Stimulated activated naive CD8-positive, alpha-beta T cell treated with anti-CD3 and anti-CD28 coated beads, Interleukin-15, Interleukin-2, amounts not matched to agents 100 ng/mL and 50 ng/mL, for 24 hours (primary cell): ENCODE data around the gene BAG2.
A peak's percentile ranks its signal among the peaks of the same experiment; 100 is the strongest.

Experiments used
- H3K27ac Mint-ChIP-seq: one replicate; pipeline ENCODE4 v1.8.0; 2021; ENCODE audit warnings: mild to moderate bottlenecking, mixed read lengths
- H3K27me3 Mint-ChIP-seq: one replicate; pipeline ENCODE4 v1.8.0; 2021; ENCODE audit warnings: mixed read lengths
- H3K36me3 Mint-ChIP-seq: one replicate; pipeline ENCODE4 v1.8.0; 2021; ENCODE audit warnings: low read depth, mixed read lengths
- H3K4me1 Mint-ChIP-seq: one replicate; pipeline ENCODE4 v1.8.0; 2021; ENCODE audit warnings: low read depth, mixed read lengths
- H3K4me3 Mint-ChIP-seq: one replicate; pipeline ENCODE4 v1.8.0; 2021; ENCODE audit warnings: mild to moderate bottlenecking, mixed read lengths
- H3K9me3 Mint-ChIP-seq: one replicate; pipeline ENCODE4 v1.8.0; 2021; ENCODE audit warnings: mixed read lengths

The BAG2 gene

DNA sequence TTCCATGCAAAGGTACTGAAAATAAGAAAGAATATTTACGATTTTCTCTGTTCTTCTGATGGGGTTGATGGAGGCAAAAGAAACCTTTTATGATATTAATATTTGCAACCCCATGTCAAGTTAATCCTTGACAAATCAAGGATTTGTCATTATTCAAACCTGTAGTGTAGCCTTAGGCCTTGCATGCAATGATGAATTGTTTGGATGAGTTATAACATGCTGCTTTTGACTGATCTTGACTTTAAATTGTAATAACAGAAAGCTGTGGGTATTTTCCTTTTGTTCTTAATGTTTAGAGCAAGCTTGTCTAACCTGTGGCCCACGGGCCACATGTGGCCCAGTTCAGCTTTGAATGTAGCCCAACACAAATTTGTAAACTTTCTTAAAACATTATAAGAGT is 13.0 kb upstream of the BAG2 start:
- Mint-ChIP-seq H3K4me1 (peaks cover 8% of the 10 kb centered on the region), H3K4me3 (no peak overlapping the region), H3K9me3 (peaks cover 4% of the 10 kb centered on the region), H3K27ac (no peak overlapping the region), H3K36me3 (peaks cover 48% of the 10 kb centered on the region), H3K27me3 (no peaks in the 10 kb centered on the region)

DNA sequence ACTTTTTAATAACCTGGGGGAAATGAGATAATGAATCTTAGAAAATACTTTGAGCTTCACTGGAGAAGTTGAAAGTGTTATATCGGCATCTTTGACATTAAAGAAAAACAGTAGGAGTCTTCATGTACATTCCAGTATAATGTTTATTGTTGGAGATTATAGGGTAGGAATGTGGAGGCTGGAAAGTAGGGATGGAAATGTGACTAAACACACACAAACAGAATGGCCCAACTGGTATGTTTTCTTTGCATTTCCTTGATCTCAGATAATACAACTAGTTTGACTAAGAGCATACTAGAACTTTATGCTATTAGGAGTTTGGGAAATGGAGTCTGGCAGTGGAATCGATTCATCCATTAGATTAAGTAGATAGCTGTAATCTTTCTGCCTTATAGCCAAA is 10.1 kb upstream of the BAG2 start:
- Mint-ChIP-seq H3K36me3 (peaks cover 56% of the 10 kb centered on the region), H3K27ac (no peak overlapping the region), H3K9me3 (peaks cover 17% of the 10 kb centered on the region), H3K4me1 (peaks cover 8% of the 10 kb centered on the region), H3K27me3 (no peaks in the 10 kb centered on the region), H3K4me3 (no peak overlapping the region)

DNA sequence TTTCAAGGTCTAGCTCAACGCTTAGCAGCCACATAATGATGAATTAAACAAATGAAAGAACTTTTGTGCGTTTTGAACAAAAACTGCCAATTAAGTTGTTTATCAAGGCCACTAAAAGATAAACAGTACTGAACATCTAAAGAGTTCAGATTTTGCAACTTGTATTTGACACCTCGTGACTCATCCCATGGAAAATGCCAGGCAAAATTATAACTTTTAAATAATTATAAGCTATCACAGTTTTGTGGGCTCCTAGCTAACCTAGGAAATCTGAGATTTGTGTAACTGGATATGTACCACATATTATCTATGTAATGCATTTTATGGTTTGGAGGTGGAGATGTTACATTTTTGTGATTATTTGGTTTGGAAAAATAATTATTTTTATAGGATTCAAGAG is 9.6 kb upstream of the BAG2 start:
- H3K4me1 Mint-ChIP-seq: peaks cover 8% of the 10 kb centered on the region
- no peak overlapping the region for H3K4me3 Mint-ChIP-seq
- peaks cover 17% of the 10 kb centered on the region for H3K9me3 Mint-ChIP-seq
- no peaks in the 10 kb centered on the region for H3K27me3 Mint-ChIP-seq
- no peak overlapping the region for H3K27ac Mint-ChIP-seq
- H3K36me3 Mint-ChIP-seq: peaks cover 56% of the 10 kb centered on the region

DNA sequence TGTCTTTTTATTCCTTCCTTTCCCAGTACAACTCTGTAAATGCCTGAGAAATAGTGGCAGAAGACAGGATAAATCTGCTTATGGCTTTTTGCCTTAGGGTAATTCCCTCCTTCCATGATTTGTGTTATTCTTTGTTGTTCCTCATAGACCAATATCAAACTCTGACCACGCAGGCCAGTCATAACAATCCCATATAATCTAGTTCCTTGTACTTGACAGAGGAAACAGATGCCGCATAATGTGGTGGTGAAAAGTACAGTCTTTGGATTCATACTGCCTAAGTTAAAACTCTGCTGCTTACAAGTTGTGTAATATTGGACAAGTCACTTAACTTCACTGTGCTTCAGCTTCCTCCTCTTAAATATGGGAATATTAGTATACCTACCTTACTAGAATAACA is 8.2 kb upstream of the BAG2 start:
- Mint-ChIP-seq H3K27me3 (no peaks in the 10 kb centered on the region), H3K36me3 (peaks cover 51% of the 10 kb centered on the region), H3K4me3 (no peak overlapping the region), H3K9me3 (peaks cover 17% of the 10 kb centered on the region), H3K4me1 (peaks cover 2% of the 10 kb centered on the region), H3K27ac (no peak overlapping the region)

DNA sequence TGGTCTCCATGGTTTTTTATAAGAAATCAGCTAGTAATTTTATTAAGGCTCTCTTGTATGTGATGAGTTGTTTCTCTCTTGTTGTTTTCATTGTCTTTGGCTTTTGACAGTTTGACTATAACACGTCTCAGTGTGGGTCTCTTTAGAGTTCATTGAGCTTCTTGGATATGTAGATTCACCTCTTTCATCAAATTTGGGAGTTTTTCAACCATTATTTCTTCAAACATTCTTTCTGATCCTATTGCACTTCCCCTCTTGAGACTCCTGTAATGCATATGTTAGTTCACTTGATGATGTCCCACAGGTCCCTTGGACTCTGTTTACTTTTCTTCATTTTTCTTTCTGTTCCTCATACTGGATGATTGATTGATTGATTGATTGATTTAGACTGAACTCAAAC is 7.0 kb upstream of the BAG2 start:
- no peak overlapping the region for H3K4me3 Mint-ChIP-seq
- peaks cover 51% of the 10 kb centered on the region for H3K36me3 Mint-ChIP-seq
- H3K9me3 Mint-ChIP-seq: peaks cover 17% of the 10 kb centered on the region
- H3K4me1 Mint-ChIP-seq: no peaks in the 10 kb centered on the region
- H3K27ac Mint-ChIP-seq: no peak overlapping the region
- no peaks in the 10 kb centered on the region for H3K27me3 Mint-ChIP-seq

DNA sequence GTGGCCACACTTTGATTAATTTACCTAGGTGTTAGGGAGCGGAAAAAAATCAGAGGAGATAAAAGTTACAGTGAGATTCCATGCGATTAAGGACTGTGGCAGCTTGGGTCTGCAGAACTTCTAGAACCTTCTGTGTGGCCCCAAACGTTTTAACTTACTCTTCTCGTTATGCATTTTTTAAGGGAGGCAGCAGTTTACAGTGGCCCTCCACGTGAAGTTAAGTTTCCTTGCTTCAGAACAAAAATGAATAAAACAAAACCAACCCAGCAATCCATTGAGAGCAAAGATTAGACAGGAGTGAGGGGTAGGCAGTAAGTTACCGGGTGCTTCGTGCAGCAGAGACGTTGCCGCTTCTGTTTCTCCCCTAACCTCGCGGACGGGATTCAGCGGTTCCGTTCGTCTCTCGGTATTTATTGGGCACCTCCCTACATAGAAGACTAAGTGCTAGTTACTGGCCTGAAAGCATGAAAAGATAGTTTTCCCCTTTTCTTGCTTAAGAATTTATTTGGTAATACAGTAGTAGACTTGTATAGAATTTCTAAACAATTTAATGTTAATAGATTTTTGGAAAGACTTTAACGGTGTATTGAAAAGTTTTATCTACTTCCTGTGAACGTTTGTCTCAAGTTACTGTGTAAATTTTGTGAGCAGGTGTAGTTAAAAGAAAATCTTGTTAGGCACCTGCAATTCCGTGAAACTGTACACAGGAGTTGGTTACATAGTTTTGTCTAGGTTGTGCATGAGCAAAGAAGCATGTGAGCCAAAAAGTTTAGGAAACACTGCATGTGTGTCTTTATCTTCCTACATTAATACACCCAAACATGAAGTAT is 1.1 kb downstream of the BAG2 start:
- Mint-ChIP-seq H3K27ac (peak overlapping the region; percentile 95), H3K27me3 (no peaks in the 10 kb centered on the region), H3K4me1 (peaks cover 26% of the 10 kb centered on the region), H3K9me3 (no peaks in the 10 kb centered on the region), H3K36me3 (peaks cover 16% of the 10 kb centered on the region), H3K4me3 (peak overlapping the region; percentile 91)

DNA sequence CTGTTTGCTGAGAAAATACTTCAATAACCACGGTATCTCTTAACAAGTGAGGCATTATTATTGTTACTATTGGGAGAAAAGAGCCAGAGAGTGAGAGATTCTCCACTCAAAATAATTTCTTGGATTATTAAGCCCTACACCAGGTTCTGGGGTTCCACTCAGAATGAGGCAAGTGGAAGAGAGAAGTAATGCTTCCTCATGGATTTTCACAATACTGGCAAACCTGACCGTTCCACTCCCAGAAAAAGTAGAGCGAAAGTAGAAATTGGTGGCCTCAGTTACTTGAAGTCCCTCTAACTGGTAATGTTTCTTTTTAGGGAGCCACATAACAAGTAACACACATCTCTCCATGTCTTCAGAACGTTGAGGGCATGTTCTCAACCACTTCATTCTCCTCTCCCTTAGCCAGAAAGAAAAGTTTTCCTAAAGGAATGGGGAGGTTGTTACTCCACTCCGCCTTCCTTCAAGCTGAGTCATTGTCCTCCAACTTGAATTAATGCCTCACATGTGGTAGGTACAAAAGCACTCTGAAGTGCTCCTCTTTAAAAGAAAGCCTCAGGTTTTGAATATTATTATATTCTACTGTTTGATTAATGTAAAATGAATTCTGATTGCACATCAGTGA is 1.9 kb downstream of the BAG2 start:
- Mint-ChIP-seq H3K4me1 (peaks cover 26% of the 10 kb centered on the region), H3K9me3 (no peaks in the 10 kb centered on the region), H3K27me3 (no peaks in the 10 kb centered on the region)

DNA sequence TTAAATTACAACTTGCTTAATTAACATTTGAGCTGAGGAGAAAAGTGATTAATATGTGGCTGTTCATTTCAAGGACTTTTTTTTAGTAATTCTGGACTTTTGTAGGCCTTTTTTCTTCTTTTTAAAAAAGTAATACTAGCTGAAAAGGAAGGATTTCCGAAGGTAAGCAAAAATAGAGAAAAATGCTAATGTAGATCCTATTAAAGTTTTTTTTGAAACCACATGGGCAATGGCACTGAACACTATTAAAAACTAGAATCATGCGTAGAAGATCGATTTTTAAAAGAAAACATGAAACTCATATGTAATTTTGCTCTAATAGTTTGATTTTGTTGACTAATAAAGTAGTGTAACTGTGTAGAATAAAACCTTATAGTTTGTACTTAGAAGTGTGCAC is 2.4 kb downstream of the BAG2 start:
- Mint-ChIP-seq H3K36me3 (peaks cover 15% of the 10 kb centered on the region), H3K4me1 (peaks cover 26% of the 10 kb centered on the region), H3K4me3 (peak overlapping the region; percentile 91), H3K27ac (peak overlapping the region; percentile 95), H3K9me3 (no peaks in the 10 kb centered on the region), H3K27me3 (no peaks in the 10 kb centered on the region)

More for the DNA sequence above, 1.9 kb downstream of the BAG2 start:
- Mint-ChIP-seq H3K27ac (peak overlapping the region; percentile 95), H3K36me3 (peaks cover 15% of the 10 kb centered on the region), H3K4me3 (peak overlapping the region; percentile 91)

DNA sequence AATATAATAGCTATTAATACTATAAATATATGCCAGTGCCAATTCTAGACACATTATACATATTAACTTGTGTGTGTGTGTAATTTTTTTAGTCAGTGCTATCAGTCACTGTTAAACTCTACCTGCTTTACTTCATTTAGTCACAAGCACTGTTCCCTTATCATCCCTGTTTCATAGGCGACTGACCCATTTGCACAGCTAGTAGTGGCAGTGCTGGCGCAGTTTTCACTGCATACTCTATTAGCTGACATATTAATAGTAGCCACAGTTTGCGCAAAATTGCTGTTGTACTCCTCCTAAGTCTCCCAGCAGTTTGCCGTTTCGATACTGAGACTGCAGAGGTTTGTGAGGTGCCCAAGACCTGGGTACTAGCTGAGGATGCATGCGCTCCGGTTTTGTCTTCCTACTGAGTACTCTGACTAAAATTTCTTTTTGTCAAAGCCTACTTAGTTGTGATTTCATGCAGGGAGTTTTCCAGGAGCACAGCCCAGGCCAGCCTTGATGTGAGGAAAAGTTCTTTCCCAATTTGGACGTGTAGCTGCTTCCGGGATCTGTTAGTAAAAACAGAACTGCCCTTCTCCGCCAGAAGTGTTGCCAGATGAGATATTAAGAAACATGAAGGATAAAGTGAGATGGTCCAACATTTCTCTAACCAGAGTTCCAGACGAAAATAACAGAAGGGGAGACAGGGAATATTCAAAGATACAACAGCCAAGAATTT is 5.6 kb downstream of the BAG2 start:
- H3K4me3 Mint-ChIP-seq: no peak overlapping the region
- peaks cover 30% of the 10 kb centered on the region for H3K36me3 Mint-ChIP-seq

DNA sequence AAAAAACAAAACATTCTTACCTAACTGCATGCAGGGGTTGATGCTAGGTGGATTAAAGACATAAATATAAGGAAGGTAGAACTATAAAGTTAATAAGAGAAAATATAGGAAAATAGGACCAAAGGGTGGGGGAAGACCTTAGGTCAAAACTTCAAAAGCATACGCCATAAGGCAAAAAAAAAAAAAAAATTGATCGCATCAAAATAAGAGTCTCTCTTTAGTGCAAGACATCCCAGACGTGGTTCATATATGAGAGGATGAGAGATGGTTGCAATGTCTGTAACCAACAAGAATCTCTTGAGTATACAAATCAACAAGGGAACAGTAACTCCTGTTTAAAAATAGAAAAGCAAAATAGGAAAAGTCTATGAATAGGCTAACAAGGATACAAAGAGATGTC is 8.5 kb downstream of the BAG2 start:
- H3K27ac Mint-ChIP-seq: no peak overlapping the region
- no peaks in the 10 kb centered on the region for H3K9me3 Mint-ChIP-seq
- no peaks in the 10 kb centered on the region for H3K27me3 Mint-ChIP-seq
- peaks cover 6% of the 10 kb centered on the region for H3K4me1 Mint-ChIP-seq
- peaks cover 41% of the 10 kb centered on the region for H3K36me3 Mint-ChIP-seq
- H3K4me3 Mint-ChIP-seq: no peak overlapping the region

More for the DNA sequence above, 5.6 kb downstream of the BAG2 start:
- Mint-ChIP-seq H3K27me3 (no peaks in the 10 kb centered on the region), H3K4me1 (peaks cover 19% of the 10 kb centered on the region), H3K27ac (no peak overlapping the region), H3K9me3 (no peaks in the 10 kb centered on the region)

DNA sequence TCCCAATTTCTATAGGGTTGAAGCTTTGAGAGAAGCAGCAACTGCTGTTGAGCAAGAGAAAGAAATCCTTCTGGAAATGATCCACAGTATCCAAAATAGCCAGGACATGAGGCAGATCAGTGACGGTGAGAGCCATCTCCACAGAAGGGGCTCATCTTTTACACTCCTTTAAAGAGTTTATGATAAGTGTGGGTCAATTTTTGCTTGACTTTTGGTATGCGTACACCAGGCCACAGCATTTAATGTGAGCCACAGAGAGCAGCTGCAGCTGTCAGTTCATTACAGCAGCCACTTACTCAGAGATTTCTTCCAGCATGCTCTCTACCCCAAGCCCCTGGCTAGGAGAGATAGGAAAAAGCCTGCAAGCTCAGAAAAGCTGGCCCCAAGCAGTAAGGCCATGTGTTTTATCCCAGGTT is 9.9 kb downstream of the BAG2 start:
- peaks cover 43% of the 10 kb centered on the region for H3K36me3 Mint-ChIP-seq
- H3K9me3 Mint-ChIP-seq: no peaks in the 10 kb centered on the region
- H3K27me3 Mint-ChIP-seq: no peaks in the 10 kb centered on the region
- no peak overlapping the region for H3K27ac Mint-ChIP-seq
- no peak overlapping the region for H3K4me3 Mint-ChIP-seq
- peaks cover 3% of the 10 kb centered on the region for H3K4me1 Mint-ChIP-seq

DNA sequence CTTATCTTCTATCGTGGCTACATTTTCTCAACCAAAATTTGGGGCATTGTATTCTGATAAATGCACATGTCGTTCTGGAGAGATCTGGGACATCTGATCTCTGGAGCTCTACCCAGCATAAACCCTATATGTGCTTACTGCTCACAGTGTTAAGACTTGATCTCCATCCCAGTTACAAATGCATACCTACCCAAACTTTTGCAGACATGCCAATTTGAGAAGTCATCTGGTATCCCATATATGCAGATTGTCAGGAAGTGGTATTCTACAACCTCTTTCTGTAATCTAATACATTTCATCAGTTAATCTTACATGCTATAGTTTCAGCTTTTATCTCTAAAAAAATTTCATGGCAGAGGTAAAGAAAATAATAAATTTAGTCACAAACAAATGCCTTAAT is 11.2 kb downstream of the BAG2 start:
- H3K4me3 Mint-ChIP-seq: no peak overlapping the region
- H3K36me3 Mint-ChIP-seq: peaks cover 43% of the 10 kb centered on the region
- H3K27ac Mint-ChIP-seq: no peak overlapping the region
- no peaks in the 10 kb centered on the region for H3K27me3 Mint-ChIP-seq
- no peaks in the 10 kb centered on the region for H3K9me3 Mint-ChIP-seq
- peaks cover 3% of the 10 kb centered on the region for H3K4me1 Mint-ChIP-seq

DNA sequence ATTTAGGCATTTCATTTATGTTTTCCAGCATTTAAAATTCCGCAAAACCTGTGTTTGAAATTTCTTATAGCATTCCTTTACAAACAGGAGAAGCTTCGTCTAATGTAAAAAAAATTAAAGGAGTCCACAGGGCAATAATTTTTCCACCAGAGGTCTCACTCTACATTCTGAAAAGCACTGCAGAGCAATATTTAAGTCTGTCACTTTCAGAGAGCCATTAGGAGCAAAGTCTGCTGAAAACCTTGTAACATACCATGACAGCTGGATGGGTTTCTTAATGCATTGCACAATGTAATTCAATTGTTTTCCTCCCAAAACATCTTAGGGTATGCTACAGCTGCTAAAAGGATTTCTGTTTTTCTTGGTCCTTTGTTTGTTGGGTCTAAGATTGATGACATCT is 18.0 kb downstream of the BAG2 start:
- Mint-ChIP-seq H3K27me3 (no peaks in the 10 kb centered on the region), H3K4me3 (no peak overlapping the region), H3K9me3 (no peaks in the 10 kb centered on the region), H3K4me1 (no peaks in the 10 kb centered on the region), H3K36me3 (peaks cover 14% of the 10 kb centered on the region), H3K27ac (no peak overlapping the region)

DNA sequence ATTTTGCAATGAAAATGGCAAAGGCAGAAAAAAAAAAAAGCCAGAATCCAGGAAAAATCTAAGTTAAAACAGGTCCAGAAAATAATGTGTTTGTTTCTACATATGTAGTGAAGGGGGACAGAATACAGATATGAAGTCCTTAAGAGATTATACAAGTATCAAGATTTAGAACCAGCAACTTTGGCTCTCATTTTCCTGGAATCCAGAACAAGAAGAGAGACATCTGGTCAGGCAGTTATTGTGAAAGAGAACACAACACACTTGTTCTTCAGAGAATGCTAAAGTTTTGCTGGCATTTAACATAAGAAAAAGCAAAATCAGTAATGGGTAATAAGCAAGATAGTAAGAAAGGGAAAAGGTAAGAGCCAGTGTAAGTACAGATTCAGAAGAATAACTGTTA is 21.1 kb downstream of the BAG2 start:
- Mint-ChIP-seq H3K27me3 (no peaks in the 10 kb centered on the region), H3K27ac (no peak overlapping the region), H3K9me3 (no peaks in the 10 kb centered on the region), H3K4me3 (no peak overlapping the region), H3K36me3 (peaks cover 4% of the 10 kb centered on the region), H3K4me1 (no peaks in the 10 kb centered on the region)

DNA sequence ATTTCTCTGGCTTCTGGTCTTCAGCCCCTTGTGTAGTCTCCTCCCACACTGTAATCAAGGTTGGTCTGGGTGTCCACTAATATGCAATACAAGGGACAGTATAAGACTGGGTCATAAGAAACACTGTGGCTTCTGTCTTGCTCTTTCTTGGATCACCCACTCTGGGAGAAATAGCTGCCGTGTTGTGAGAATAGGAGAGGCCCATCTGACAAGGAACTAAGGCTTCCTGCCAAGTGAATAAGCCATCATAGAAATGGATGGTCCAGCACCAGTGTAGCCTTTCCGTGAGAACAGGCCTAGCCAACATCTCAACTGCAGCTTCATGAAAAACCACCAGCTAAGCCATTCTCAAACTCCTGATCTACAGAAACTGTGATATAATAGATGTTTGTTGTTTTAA is 23.3 kb downstream of the BAG2 start:
- Mint-ChIP-seq H3K4me1 (no peaks in the 10 kb centered on the region), H3K36me3 (peaks cover 4% of the 10 kb centered on the region), H3K4me3 (no peak overlapping the region), H3K9me3 (no peaks in the 10 kb centered on the region), H3K27me3 (peaks cover under 1% of the 10 kb centered on the region), H3K27ac (no peak overlapping the region)
